Keratinocyte (primary cell): ENCODE data around the gene PLXDC2. TPM values are rescaled to one million over a fixed set of nuclear protein-coding genes. Genes with fewer than 3 reads are reported as not detected.

ENCODE experiments used
- DNase-seq: peaks from one replicate; pipeline ENCODE4 v3.0.0-alpha.2; 2011; ENCODE audit warnings: low read depth, missing footprints, low spot score
- FAIRE-seq: peaks from 2 replicates; lab custom pipeline; 2011; peaks lifted over from hg19 to GRCh38; lab: Jason Lieb, UNC
- H2AFZ ChIP-seq: 2 replicates; pipeline ENCODE4 v1.6.0; 2012; ENCODE audit warnings: low read length, control low read depth, inconsistent platforms; ENCODE audit not compliant: control insufficient read depth
- H3K27ac ChIP-seq: 2 replicates; pipeline ENCODE4 v1.5.1; 2011; ENCODE audit warnings: low read length; ENCODE audit not compliant: control insufficient read depth, insufficient read depth
- H3K27me3 ChIP-seq: 3 replicates; pipeline ENCODE4 v1.6.0; 2011; ENCODE audit warnings: low read length; ENCODE audit not compliant: control insufficient read depth, insufficient read depth; ENCODE audit errors: extremely low read depth
- H3K36me3 ChIP-seq, 2 experiments: 2 replicates in 1 of 2; 3 replicates in 1 of 2; pipeline ENCODE4 v1.5.1; 2011; ENCODE audit warnings: low read length in 2 of 2, mild to moderate bottlenecking in 1 of 2; ENCODE audit not compliant: control insufficient read depth in 2 of 2, insufficient read depth in 2 of 2; ENCODE audit errors: extremely low read depth in 1 of 2
- H3K4me1 ChIP-seq: 3 replicates; pipeline ENCODE4 v1.5.1; 2011; ENCODE audit warnings: low read length; ENCODE audit not compliant: control insufficient read depth, insufficient read depth; ENCODE audit errors: extremely low read depth
- H3K4me2 ChIP-seq: 3 replicates; pipeline ENCODE4 v1.6.0; 2011; ENCODE audit warnings: low read depth, low read length; ENCODE audit not compliant: control insufficient read depth, insufficient read depth; ENCODE audit errors: extremely low read depth
- H3K4me3 ChIP-seq, 3 experiments: fragments of 200-600 bp in 1 of 3; sonication (generic) in 1 of 3; 2 replicates in 2 of 3; 3 replicates in 1 of 3; pipeline ENCODE4 v1.5.1; 2011 to 2016; ENCODE audit warnings: low read length in 3 of 3, mild to moderate bottlenecking in 3 of 3, control low read depth in 2 of 3, inconsistent platforms in 1 of 3, low read depth in 1 of 3, mixed read lengths in 1 of 3, mixed run types in 1 of 3, moderate library complexity in 1 of 3; ENCODE audit not compliant: control insufficient read depth in 2 of 3, insufficient read depth in 2 of 3; ENCODE audit errors: extremely low read depth in 1 of 3
- H3K79me2 ChIP-seq: 2 replicates; pipeline ENCODE4 v1.6.0; 2012; ENCODE audit warnings: low read length; ENCODE audit not compliant: control insufficient read depth, insufficient read depth
- H3K9ac ChIP-seq: 3 replicates; pipeline ENCODE4 v1.6.0; 2011; ENCODE audit warnings: low read length; ENCODE audit not compliant: control insufficient read depth, insufficient read depth; ENCODE audit errors: extremely low read depth
- H3K9me1 ChIP-seq: 3 replicates; pipeline ENCODE4 v1.6.0; 2011; ENCODE audit warnings: low read length; ENCODE audit not compliant: control insufficient read depth, insufficient read depth; ENCODE audit errors: extremely low read depth
- H3K9me3 ChIP-seq: 2 replicates; pipeline ENCODE4 v1.5.1; 2012; ENCODE audit warnings: low read depth, low read length; ENCODE audit not compliant: control insufficient read depth
- H4K20me1 ChIP-seq: 3 replicates; pipeline ENCODE4 v1.6.0; 2011; ENCODE audit warnings: low read length; ENCODE audit not compliant: control insufficient read depth, insufficient read depth; ENCODE audit errors: extremely low read depth
- CTCF ChIP-seq, 3 experiments: IDR thresholded peaks in 1 of 3; conservative IDR thresholded peaks in 1 of 3; optimal IDR thresholded peaks in 1 of 3; 2 replicates in 2 of 3; 3 replicates in 1 of 3; pipeline versions ENCODE3 to v1.5.1; 2011; ENCODE audit warnings: low read length in 3 of 3, mild to moderate bottlenecking in 3 of 3, moderate library complexity in 2 of 3, control low read depth in 1 of 3, inconsistent platforms in 1 of 3; ENCODE audit not compliant: insufficient read depth in 2 of 3; ENCODE audit errors: extremely low read depth in 1 of 3
- EZH2 ChIP-seq: IDR thresholded peaks from one replicate; pipeline ENCODE4 v1.6.1; 2012; ENCODE audit warnings: inconsistent platforms, mild to moderate bottlenecking, low read length, moderate library complexity
- dilution Hi-C: fragments of 300-500 bp; cut with MboI; formaldehyde crosslinking; loops from one replicate; pipeline ENCODE4 v1.7.0; 2020; ENCODE audit warnings: low sequenced_read_pairs; ENCODE audit not compliant: extremely low pct_ligation_motif_present
- polyA plus RNA-seq, 5 experiments: library from polyadenylated mRNA; depleted of rRNA in 3 of 5; stranded (reverse) in 3 of 5; stranded (forward) in 1 of 5; unstranded in 1 of 5; fragments of >200 nt; gene quantifications; 1 replicate in 1 of 5; 2 replicates in 3 of 5; 3 replicates in 1 of 5; pipeline versions ENCODE4 v1.2.1 to v1.2.3, GENCODE V29; 2011 to 2012; ENCODE audit warnings: missing spikeins in 2 of 5, low read depth in 1 of 5, low replicate concordance in 1 of 5

PLXDC2 gene
- polyA plus RNA-seq, 1 donor (not counting 4 experiments of a cell fraction or from before 2014, with no cell fraction given): 12.9 TPM

DNA sequence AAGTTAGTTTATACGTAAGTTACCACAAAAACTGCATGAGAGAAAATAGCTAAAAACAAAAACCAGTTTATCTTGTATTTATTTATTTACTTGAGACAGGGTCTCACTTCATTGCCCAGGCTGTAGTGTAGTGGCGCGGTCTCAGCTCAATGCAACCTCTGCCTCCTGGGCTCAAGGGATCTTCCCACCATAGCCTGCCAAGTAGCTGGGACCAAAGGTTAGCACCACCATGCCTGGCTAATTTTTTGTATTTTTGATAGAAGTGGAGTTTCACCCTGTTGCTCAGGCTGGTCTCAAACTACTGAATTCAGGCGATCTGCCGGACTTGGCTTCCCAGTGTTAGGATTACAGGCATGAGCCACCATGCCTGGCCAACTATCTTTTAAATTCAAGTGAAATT lies 277.4 kb downstream of the PLXDC2 start:
- no peak for TF ChIP-seq CTCF (optimal IDR thresholded peaks at IDR 0.05 in 1 of 3, IDR thresholded peaks at IDR 0.05 in 1 of 3, conservative IDR thresholded peaks at IDR 0.05 in 1 of 3; ENCODE audit: extremely low read depth in 1 of 3, insufficient read depth in 2 of 3, low read length in 3 of 3)
- no peak for TF ChIP-seq EZH2
- Histone ChIP-seq H3K9ac (no peak overlapping the region), H3K27me3 (no peaks in the 10 kb centered on the region), H4K20me1 (no peaks in the 10 kb centered on the region), H3K9me3 (no peaks in the 10 kb centered on the region), H3K36me3 (no peaks in the 10 kb centered on the region), H3K4me2 (no peak overlapping the region), H3K27ac (no peak overlapping the region), H3K9me1 (no peaks in the 10 kb centered on the region), H3K79me2 (no peaks in the 10 kb centered on the region), H3K4me1 (peaks cover 7% of the 10 kb centered on the region), H2AFZ (no peak overlapping the region), H3K4me3 (no peak overlapping the region)
- FAIRE-seq (no peak), DNase-seq (no peak)
- dilution Hi-C loops: no loop called here

GRCh38 chr10:20094226-20094976 lies 278.2 kb downstream of the PLXDC2 start:
- no peaks in the 10 kb centered on the region for H3K27me3 ChIP-seq
- FAIRE-seq: no peak
- peaks cover under 1% of the 10 kb centered on the region for H3K4me1 ChIP-seq
- no peak overlapping the region for H3K9ac ChIP-seq
- H3K79me2 ChIP-seq: no peaks in the 10 kb centered on the region
- no peaks in the 10 kb centered on the region for H3K36me3 ChIP-seq
- no peak overlapping the region for H3K4me3 ChIP-seq
- no peak overlapping the region for H3K27ac ChIP-seq
- H3K4me2 ChIP-seq: no peak overlapping the region
- no peaks in the 10 kb centered on the region for H4K20me1 ChIP-seq
- H2AFZ ChIP-seq: no peak overlapping the region
- H3K9me1 ChIP-seq: no peaks in the 10 kb centered on the region
- DNase-seq: no peak
- no peaks in the 10 kb centered on the region for H3K9me3 ChIP-seq
- TF ChIP-seq CTCF (optimal IDR thresholded peaks at IDR 0.05 in 1 of 3, IDR thresholded peaks at IDR 0.05 in 1 of 3, conservative IDR thresholded peaks at IDR 0.05 in 1 of 3; ENCODE audit: extremely low read depth in 1 of 3, insufficient read depth in 2 of 3, low read length in 3 of 3) (no peak), EZH2 (no peak)
- dilution Hi-C loops: no loop called here
